Coronary artery (tissue), 2 donors: ENCODE results near the gene PCARE.

Source experiments
- DNase-seq: peaks from one replicate; pipeline ENCODE4 v3.0.0-alpha.2; 2017; ENCODE audit warnings: low spot score
- H3K27ac ChIP-seq, 2 donors: fragments of 200-600 bp; sonication (generic); one replicate each; pipeline ENCODE4 v1.5.1; 2016 to 2019
- H3K4me3 ChIP-seq: fragments of 200-600 bp; sonication (generic); 2 replicates; pipeline ENCODE4 v1.5.1; 2016; ENCODE audit warnings: mild to moderate bottlenecking, moderate library complexity
- TF ChIP-seq, protein P1 (sequence below): fragments of 200-600 bp; sonication (generic); IDR thresholded peaks from one replicate; pipeline ENCODE4 v1.5.1; 2019; ENCODE audit warnings: antibody characterized with exemption

PCARE gene

DNA sequence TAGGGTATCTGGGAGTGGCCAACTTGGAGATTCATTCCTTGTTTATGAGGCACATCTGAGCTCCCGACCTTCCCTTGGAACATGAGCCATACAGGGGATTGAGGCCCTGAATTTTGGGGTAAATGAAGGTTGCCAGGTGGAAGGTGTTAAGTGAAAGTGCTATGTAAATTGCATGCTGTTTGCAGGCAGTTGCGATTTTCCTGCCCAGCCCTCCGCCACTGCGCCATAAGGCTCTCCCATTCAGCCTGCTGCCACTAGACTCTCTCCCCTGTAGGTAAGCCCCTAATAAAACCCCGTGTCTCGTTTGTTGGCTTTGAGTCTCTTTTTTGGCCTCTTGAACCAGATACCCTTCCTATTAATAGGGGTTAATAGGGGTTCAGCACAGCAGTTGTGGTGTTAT, 33.8 kb downstream of the PCARE start:
- no peak overlapping the region for H3K4me3 ChIP-seq
- H3K27ac ChIP-seq = no peak overlapping the region
- TF ChIP-seq, protein P1, sequence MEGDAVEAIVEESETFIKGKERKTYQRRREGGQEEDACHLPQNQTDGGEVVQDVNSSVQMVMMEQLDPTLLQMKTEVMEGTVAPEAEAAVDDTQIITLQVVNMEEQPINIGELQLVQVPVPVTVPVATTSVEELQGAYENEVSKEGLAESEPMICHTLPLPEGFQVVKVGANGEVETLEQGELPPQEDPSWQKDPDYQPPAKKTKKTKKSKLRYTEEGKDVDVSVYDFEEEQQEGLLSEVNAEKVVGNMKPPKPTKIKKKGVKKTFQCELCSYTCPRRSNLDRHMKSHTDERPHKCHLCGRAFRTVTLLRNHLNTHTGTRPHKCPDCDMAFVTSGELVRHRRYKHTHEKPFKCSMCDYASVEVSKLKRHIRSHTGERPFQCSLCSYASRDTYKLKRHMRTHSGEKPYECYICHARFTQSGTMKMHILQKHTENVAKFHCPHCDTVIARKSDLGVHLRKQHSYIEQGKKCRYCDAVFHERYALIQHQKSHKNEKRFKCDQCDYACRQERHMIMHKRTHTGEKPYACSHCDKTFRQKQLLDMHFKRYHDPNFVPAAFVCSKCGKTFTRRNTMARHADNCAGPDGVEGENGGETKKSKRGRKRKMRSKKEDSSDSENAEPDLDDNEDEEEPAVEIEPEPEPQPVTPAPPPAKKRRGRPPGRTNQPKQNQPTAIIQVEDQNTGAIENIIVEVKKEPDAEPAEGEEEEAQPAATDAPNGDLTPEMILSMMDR = no peak
- no peak for DNase-seq

DNA sequence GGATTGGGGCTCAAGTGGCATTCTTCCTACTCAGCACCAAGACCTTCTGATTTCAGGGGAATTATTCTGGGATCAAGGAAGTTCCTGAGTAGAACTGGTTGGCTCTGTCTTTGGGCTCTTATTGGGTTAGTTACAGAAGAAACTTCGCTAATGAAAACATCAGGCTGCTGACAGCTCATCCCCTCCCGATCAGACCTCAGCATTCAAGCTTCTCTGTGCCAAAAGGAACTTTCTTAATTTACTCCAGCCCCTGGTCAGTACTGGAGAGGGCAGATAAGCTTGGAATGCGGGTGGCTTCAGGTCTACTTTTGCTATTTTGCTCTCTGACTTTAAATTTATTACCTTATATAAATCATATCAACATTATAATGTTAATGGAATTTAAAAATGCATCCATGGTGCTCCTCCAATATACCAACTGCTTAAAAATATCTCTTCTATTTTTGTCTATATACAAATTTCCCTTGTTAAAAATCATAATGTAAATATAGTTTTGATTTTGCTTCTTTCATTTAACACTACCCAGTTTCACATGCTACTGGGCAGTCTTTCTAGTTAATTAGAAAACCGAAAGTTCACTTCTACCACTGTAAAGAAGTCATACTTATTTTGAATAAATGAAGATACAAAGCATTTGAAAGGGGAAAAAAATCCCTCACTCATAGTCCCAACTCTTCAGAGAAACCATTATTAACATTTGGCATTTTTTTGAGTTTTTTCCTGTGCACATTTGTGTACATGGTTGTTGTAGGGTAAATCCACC, 34.4 kb downstream of the PCARE start:
- H3K27ac ChIP-seq = no peak overlapping the region
- H3K4me3 ChIP-seq = no peak overlapping the region
- TF ChIP-seq, protein P1 = no peak
- DNase-seq = no peak

DNA sequence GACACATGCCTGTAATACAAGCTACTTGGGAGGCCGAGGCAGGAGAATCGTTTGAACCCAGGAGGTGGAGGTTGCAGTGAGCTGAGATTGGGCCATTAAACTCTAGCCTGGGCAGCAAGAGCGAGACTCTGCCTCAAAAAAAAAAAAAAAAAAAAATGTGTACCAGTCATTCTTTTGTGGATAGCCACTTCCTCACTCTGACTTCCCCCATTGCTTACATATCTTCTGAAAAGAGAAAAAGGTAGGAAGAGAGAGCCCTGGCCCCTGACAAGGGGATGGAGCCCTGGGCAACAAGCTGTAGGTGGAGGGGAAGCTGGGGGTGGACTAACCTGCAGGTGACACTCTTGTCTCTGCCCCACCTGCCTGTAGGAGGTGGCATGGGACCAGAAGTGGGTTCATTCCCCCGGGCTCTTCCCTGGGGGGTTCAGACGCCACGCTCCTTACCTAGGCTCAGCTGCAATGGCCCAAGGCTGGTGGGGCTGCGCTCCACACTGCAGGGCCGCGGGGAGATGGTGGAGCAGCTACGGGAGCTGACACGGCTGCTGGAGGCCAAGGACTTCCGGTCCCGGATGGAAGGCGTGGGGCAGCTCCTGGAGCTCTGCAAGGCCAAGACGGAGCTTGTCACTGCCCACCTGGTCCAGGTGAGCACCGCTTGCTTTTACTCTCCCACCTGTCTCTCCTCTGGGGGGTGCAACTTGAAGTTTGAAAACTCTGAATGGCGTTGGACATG, 39.1 kb downstream of the PCARE start:
- Histone ChIP-seq H3K4me3 (no peak overlapping the region), H3K27ac (no peak overlapping the region)
- DNase-seq = no peak
- TF ChIP-seq, protein P1 = no peak

DNA sequence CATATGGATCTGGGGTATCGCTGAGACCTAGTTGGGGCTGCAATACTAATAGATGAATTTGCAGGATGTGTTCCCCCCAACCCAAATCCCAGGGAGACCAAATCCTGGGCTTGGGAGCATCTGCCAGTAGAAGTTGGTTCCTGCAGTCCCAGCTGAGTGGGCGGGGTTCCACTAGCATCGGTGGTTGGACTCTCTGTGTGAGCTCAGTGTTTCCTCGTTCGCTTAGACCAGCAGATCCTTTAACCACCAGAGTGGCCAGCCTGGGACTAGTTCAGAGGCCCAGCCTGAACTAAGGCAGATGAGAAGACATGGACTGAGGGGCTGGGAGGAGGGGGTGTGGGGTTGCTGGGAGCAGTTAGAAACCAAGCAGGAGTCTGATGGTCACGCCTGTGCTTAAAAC, 40.7 kb downstream of the PCARE start:
- TF ChIP-seq, protein P1 = no peak
- no peak for DNase-seq
- no peak overlapping the region for H3K4me3 ChIP-seq
- H3K27ac ChIP-seq = no peak overlapping the region

DNA sequence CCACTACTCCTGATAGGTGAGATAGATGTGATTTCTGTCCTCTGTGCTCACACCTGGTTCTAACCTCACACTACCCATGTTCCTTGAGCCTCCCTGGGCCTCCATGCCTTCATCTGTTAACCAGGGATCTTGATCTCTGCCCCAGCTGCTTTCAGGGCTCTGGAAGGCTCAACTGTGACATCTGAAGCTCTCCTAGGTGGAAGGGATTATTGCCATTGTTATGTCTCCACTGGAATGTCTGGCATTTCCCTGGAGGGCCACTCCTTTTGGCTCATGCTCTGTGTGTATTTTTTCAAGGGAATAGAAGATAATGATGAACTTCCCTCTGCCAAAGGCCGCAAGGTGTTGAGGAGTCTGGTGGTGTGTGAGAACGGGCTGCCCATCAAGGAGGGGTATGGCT, 41.2 kb downstream of the PCARE start:
- TF ChIP-seq, protein P1 = no peak
- Histone ChIP-seq H3K27ac (no peak overlapping the region), H3K4me3 (no peak overlapping the region)
- no peak for DNase-seq

DNA sequence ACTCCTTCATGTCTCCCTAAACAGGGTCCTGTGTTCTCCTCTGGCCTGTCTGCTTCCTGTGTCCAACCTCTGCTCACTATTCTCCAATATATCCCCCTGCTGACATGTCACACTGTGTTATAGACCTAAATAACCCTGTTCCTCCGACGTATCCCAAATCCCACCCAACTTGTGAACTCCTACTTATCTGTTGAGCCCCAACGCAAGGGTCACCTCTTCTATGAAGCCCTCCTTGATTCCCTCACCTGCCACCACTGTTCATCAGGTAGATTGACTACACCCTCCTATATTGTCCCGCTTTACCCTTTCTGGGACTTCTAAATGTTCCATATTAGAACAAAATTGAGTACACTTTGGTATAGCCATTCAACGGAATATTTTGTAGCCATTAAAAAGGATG, 42.1 kb downstream of the PCARE start:
- no peak overlapping the region for H3K27ac ChIP-seq
- TF ChIP-seq, protein P1 = no peak
- H3K4me3 ChIP-seq = no peak overlapping the region
- no peak for DNase-seq

DNA sequence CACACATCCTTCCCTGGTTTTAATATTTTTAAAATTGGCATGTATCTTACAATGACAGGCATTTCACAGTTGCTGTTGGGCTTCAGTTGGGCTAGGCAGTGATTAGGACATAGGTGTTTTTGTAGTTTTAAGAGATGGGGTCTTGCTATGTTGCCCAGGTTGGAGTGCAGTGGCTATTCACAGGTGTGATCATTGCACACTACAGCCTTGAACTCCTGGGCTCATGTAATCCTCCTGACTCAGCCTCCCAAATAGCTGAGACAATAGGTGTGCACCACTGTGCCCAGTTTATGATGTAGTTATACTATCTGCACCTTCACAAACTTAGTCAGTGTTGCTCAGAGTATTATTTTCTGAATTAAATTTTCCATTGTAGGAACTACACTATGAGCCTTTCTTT, 43.3 kb downstream of the PCARE start:
- no peak overlapping the region for H3K27ac ChIP-seq
- DNase-seq = no peak
- TF ChIP-seq, protein P1 = no peak

More for the DNA sequence above, 43.3 kb downstream of the PCARE start:
- no peak overlapping the region for H3K4me3 ChIP-seq
